Stomach (tissue), 9 donors: ENCODE results near the gene CHRNG. TPM values are rescaled to one million over a fixed set of nuclear protein-coding genes. Genes with fewer than 3 reads are reported as not detected.

ENCODE experiments used
- DNase-seq, 2 donors: peaks; one replicate each; pipeline versions ENCODE4 v3.0.0 to v3.0.0-alpha.2; 2013 to 2019
- H3K27ac ChIP-seq, 5 donors: fragments of 200-600 bp in 4 of 5; sonication (generic) in 4 of 5; one replicate each; pipeline ENCODE4 v1.5.1; 2013 to 2019; ENCODE audit warnings: mild to moderate bottlenecking in 1 of 5, moderate library complexity in 1 of 5
- H3K27me3 ChIP-seq, 3 donors: fragments of 200-600 bp; sonication (generic); one replicate each; pipeline ENCODE4 v1.5.1; 2017 to 2019; ENCODE audit warnings: mixed run types in 1 of 3
- H3K36me3 ChIP-seq, 4 donors: fragments of 200-600 bp; sonication (generic); 1 replicate in 3 of 4; 2 replicates in 1 of 4; pipeline ENCODE4 v1.5.1; 2016 to 2019
- H3K4me1 ChIP-seq, 4 donors: fragments of 200-600 bp; sonication (generic); one replicate each; pipeline ENCODE4 v1.5.1; 2016 to 2019
- H3K4me3 ChIP-seq, 4 donors: fragments of 200-600 bp; sonication (generic) in 3 of 4; one replicate each; pipeline ENCODE4 v1.5.1; 2016 to 2019; ENCODE audit warnings: mild to moderate bottlenecking in 1 of 4
- H3K9me3 ChIP-seq, 4 donors: fragments of 200-600 bp; sonication (generic); one replicate each; pipeline ENCODE4 v1.5.1; 2016 to 2019
- CTCF ChIP-seq, 7 experiments: fragments of 450-650 bp in 4 of 7; fragments of 200-600 bp in 3 of 7; sonication (generic) in 3 of 7; IDR thresholded peaks; one replicate each; pipeline ENCODE4 v1.5.1; 2016 to 2019; ENCODE audit warnings: antibody characterized with exemption in 7 of 7, control low read depth in 2 of 7, mild to moderate bottlenecking in 1 of 7
- EP300 ChIP-seq: sonication (generic); formaldehyde crosslinking; IDR thresholded peaks from one replicate; pipeline ENCODE4 v1.6.1; 2017; ENCODE audit warnings: antibody characterized with exemption
- POLR2A ChIP-seq, 4 donors: fragments of 450-650 bp; IDR thresholded peaks; one replicate each; pipeline ENCODE4 v1.6.1; 2016; ENCODE audit warnings: antibody characterized with exemption in 4 of 4, control low read depth in 2 of 4, mild to moderate bottlenecking in 1 of 4, moderate library complexity in 1 of 4
- POLR2AphosphoS5 ChIP-seq, 3 donors: sonication (generic); formaldehyde crosslinking; IDR thresholded peaks; one replicate each; pipeline ENCODE4 v1.6.1; 2016; ENCODE audit warnings: antibody characterized with exemption in 3 of 3
- WGBS, 5 donors: extraction: QIAGEN DNeasy Blood & Tissue Kit in 3 of 5; methylation state at CpG; one replicate each; pipeline versions ENCODE4 v1.1.5 to v1.1.7; 2013 to 2018; 5-methylcytosine and 5-hydroxymethylcytosine counted together
- intact Hi-C: fragments of 100-400 bp; cut with DNase I; formaldehyde crosslinking; loops from one replicate; pipeline ENCODE4 v1.15.1; 2023; ENCODE audit warnings: low total_unique reads
- polyA plus RNA-seq, 3 donors: library from polyadenylated mRNA; stranded (reverse); fragments of 200-250 nt; gene quantifications; one replicate each; pipeline ENCODE4 v1.2.3, GENCODE V29; 2013
- total RNA-seq, 5 donors: library from RNA; depleted of rRNA; stranded (reverse); fragments of >200 nt; gene quantifications; one replicate each; pipeline versions ENCODE4 v1.1.0 to v1.2.3, GENCODE V29; 2014 to 2016
- donor health status: healthy with polysubstance abuse.
- donor health status: Bipolar disorder and iron deficiency.
- donor health status: healthy.

CHRNG gene
- total and polyA plus RNA-seq, 8 donors = not detected

GRCh38 chr2:232586943-232587505, 47.5 kb downstream of the CHRNG start:
- no peak for TF ChIP-seq POLR2AphosphoS5 (IDR thresholded peaks at IDR 0.05)
- TF ChIP-seq EP300 = no peak
- no peak for TF ChIP-seq POLR2A (IDR thresholded peaks at IDR 0.05)
- WGBS, 5 donors = 84 to 90% (median 84%) methylated on average over 5 of the region's 5 CpGs
- no peak for DNase-seq
- H3K27me3 ChIP-seq = no peaks in the 10 kb centered on the region
- peaks cover 0 to 30% (median 23%) of the 10 kb centered on the region in 4 donors for H3K36me3 ChIP-seq
- no peak overlapping the region for H3K4me3 ChIP-seq
- H3K4me1 ChIP-seq = peaks cover 12 to 28% (median 17%) of the 10 kb centered on the region in 4 donors
- intact Hi-C loops = no loop called here
- peaks cover 0 to 6% (median 0%) of the 10 kb centered on the region in 4 donors for H3K9me3 ChIP-seq
- H3K27ac ChIP-seq = no peak overlapping the region

GRCh38 chr2:232587512-232587911, 48.0 kb downstream of the CHRNG start:
- Histone ChIP-seq H3K27ac (peak overlapping the region in 1 of 5 donors; percentile 75), H3K4me3 (no peak overlapping the region), H3K27me3 (no peaks in the 10 kb centered on the region), H3K4me1 (peaks cover 11 to 24% (median 16%) of the 10 kb centered on the region in 4 donors), H3K36me3 (peaks cover 0 to 25% (median 18%) of the 10 kb centered on the region in 4 donors), H3K9me3 (peaks cover 0 to 6% (median 0%) of the 10 kb centered on the region in 4 donors)
- TF ChIP-seq CTCF (IDR thresholded peaks at IDR 0.05) = no peak
- no peak for TF ChIP-seq POLR2AphosphoS5 (IDR thresholded peaks at IDR 0.05)
- TF ChIP-seq POLR2A (IDR thresholded peaks at IDR 0.05) = no peak
- TF ChIP-seq EP300 = no peak
- DNase-seq = no peak
- intact Hi-C loops = no loop called here
- 69 to 84% (median 80%) methylated on average over 7 of the region's 7 CpGs for WGBS, 5 donors

- no peaks in the 10 kb centered on the region for H3K27me3 ChIP-seq
- no peak overlapping the region for H3K4me3 ChIP-seq
- TF ChIP-seq POLR2AphosphoS5 (IDR thresholded peaks at IDR 0.05) = no peak
- TF ChIP-seq CTCF (IDR thresholded peaks at IDR 0.05) = no peak
- TF ChIP-seq POLR2A (IDR thresholded peaks at IDR 0.05) = no peak
- TF ChIP-seq EP300 = no peak
- H3K27ac ChIP-seq = peak overlapping the region in 3 of 5 donors; percentile 68 to 75 (median 75)
- no peak for DNase-seq
- intact Hi-C loops = no loop called here
- peaks cover 0 to 19% (median 13%) of the 10 kb centered on the region in 4 donors for H3K36me3 ChIP-seq
- peaks cover 11 to 29% (median 18%) of the 10 kb centered on the region in 4 donors for H3K4me1 ChIP-seq
- peaks cover 0 to 6% (median 0%) of the 10 kb centered on the region in 4 donors for H3K9me3 ChIP-seq
- WGBS, 5 donors = 83 to 90% (median 89%) methylated on average over 7 to 8 of the region's 8 CpGs
Measured at GRCh38 chr2:232588031-232588430, 48.5 kb downstream of the CHRNG start.

- WGBS, 5 donors = 41 to 62% (median 50%) methylated on average over 18 of the region's 18 CpGs
- DNase-seq = peak; percentile 51 to 86
- H3K27ac ChIP-seq = peak overlapping the region in 3 of 5 donors; percentile 68 to 75 (median 75)
Measured at GRCh38 chr2:232588680-232589585, 49.4 kb downstream of the CHRNG start.

More at GRCh38 chr2:232588680-232589585, 49.4 kb downstream of the CHRNG start:
- H3K36me3 ChIP-seq = peaks cover 0 to 10% (median 4%) of the 10 kb centered on the region in 4 donors
- H3K27me3 ChIP-seq = no peaks in the 10 kb centered on the region
- peaks cover 11 to 31% (median 18%) of the 10 kb centered on the region in 4 donors for H3K4me1 ChIP-seq
- H3K4me3 ChIP-seq = no peak overlapping the region
- peaks cover 0 to 4% (median 0%) of the 10 kb centered on the region in 4 donors for H3K9me3 ChIP-seq
- TF ChIP-seq POLR2AphosphoS5 (IDR thresholded peaks at IDR 0.05) (peak in 1 of 3 donors; percentile 80), POLR2A (IDR thresholded peaks at IDR 0.05) (no peak), CTCF (IDR thresholded peaks at IDR 0.05) (no peak), EP300 (no peak)
- intact Hi-C loops = no loop called here
